Measurements from ENCODE around the gene TOX3. TPM values are rescaled to one million over a fixed set of nuclear protein-coding genes. Genes with fewer than 3 reads are reported as not detected.

Gene TOX3
- total and polyA plus RNA-seq, 2 experiments from 2014 or later: 9.8 to 15.6 TPM

DNA sequence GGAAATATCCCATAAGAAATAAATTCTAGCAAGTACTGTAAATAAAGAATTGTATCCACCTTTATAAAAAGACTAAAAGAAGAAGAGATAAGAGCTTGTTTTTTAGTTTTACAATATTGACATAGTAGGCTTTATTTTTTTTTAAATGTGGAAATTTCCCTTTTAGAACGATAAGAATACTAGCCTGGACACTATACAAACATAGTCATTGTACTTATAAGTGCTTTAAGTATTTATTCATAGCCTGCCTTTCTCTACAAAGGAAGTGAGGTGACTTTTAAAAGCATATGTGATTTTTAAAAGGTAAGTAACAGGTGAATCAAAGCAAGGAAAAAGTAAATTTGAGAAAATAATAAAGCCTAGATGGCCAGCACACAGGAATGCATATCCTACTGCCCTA lies 17.7 kb downstream of the TOX3 start:
- TF ChIP-seq POLR2AphosphoS5 (IDR thresholded peaks at IDR 0.05; ENCODE audit: low read depth) (no peak), STAT1 (IDR thresholded peaks at IDR 0.05; ENCODE audit: unreplicated experiment) (no peak), ZNF114 (CRISPR knock-in tag; IDR thresholded peaks at IDR 0.05) (no peak), EZH2 (IDR thresholded peaks at IDR 0.05; ENCODE audit: low read depth, unreplicated experiment) (no peak), NANOG (IDR thresholded peaks at IDR 0.05; ENCODE audit: borderline replicate concordance) (no peak), ZNF331 (CRISPR knock-in tag; IDR thresholded peaks at IDR 0.05; ENCODE audit: low read depth) (no peak), CREB1 (CRISPR knock-in tag; IDR thresholded peaks at IDR 0.05; ENCODE audit: low read depth) (no peak)
- TF ChIP-seq, protein P1, sequence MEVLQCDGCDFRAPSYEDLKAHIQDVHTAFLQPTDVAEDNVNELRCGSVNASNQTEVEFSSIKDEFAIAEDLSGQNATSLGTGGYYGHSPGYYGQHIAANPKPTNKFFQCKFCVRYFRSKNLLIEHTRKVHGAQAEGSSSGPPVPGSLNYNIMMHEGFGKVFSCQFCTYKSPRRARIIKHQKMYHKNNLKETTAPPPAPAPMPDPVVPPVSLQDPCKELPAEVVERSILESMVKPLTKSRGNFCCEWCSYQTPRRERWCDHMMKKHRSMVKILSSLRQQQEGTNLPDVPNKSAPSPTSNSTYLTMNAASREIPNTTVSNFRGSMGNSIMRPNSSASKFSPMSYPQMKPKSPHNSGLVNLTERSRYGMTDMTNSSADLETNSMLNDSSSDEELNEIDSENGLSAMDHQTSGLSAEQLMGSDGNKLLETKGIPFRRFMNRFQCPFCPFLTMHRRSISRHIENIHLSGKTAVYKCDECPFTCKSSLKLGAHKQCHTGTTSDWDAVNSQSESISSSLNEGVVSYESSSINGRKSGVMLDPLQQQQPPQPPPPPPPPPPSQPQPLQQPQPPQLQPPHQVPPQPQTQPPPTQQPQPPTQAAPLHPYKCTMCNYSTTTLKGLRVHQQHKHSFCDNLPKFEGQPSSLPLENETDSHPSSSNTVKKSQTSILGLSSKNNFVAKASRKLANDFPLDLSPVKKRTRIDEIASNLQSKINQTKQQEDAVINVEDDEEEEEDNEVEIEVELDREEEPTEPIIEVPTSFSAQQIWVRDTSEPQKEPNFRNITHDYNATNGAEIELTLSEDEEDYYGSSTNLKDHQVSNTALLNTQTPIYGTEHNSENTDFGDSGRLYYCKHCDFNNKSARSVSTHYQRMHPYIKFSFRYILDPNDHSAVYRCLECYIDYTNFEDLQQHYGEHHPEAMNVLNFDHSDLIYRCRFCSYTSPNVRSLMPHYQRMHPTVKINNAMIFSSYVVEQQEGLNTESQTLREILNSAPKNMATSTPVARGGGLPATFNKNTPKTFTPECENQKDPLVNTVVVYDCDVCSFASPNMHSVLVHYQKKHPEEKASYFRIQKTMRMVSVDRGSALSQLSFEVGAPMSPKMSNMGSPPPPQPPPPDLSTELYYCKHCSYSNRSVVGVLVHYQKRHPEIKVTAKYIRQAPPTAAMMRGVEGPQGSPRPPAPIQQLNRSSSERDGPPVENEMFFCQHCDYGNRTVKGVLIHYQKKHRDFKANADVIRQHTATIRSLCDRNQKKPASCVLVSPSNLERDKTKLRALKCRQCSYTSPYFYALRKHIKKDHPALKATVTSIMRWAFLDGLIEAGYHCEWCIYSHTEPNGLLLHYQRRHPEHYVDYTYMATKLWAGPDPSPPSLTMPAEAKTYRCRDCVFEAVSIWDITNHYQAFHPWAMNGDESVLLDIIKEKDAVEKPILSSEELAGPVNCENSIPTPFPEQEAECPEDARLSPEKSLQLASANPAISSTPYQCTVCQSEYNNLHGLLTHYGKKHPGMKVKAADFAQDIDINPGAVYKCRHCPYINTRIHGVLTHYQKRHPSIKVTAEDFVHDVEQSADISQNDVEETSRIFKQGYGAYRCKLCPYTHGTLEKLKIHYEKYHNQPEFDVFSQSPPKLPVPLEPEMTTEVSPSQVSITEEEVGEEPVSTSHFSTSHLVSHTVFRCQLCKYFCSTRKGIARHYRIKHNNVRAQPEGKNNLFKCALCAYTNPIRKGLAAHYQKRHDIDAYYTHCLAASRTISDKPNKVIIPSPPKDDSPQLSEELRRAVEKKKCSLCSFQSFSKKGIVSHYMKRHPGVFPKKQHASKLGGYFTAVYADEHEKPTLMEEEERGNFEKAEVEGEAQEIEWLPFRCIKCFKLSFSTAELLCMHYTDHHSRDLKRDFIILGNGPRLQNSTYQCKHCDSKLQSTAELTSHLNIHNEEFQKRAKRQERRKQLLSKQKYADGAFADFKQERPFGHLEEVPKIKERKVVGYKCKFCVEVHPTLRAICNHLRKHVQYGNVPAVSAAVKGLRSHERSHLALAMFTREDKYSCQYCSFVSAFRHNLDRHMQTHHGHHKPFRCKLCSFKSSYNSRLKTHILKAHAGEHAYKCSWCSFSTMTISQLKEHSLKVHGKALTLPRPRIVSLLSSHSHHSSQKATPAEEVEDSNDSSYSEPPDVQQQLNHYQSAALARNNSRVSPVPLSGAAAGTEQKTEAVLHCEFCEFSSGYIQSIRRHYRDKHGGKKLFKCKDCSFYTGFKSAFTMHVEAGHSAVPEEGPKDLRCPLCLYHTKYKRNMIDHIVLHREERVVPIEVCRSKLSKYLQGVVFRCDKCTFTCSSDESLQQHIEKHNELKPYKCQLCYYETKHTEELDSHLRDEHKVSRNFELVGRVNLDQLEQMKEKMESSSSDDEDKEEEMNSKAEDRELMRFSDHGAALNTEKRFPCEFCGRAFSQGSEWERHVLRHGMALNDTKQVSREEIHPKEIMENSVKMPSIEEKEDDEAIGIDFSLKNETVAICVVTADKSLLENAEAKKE (CRISPR knock-in tag; IDR thresholded peaks at IDR 0.05): no peak
- TF ChIP-seq, protein P2, sequence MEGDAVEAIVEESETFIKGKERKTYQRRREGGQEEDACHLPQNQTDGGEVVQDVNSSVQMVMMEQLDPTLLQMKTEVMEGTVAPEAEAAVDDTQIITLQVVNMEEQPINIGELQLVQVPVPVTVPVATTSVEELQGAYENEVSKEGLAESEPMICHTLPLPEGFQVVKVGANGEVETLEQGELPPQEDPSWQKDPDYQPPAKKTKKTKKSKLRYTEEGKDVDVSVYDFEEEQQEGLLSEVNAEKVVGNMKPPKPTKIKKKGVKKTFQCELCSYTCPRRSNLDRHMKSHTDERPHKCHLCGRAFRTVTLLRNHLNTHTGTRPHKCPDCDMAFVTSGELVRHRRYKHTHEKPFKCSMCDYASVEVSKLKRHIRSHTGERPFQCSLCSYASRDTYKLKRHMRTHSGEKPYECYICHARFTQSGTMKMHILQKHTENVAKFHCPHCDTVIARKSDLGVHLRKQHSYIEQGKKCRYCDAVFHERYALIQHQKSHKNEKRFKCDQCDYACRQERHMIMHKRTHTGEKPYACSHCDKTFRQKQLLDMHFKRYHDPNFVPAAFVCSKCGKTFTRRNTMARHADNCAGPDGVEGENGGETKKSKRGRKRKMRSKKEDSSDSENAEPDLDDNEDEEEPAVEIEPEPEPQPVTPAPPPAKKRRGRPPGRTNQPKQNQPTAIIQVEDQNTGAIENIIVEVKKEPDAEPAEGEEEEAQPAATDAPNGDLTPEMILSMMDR (conservative IDR thresholded peaks at IDR 0.05; ENCODE audit: low read depth in 2 of 2): no peak
- TF ChIP-seq, protein P3, sequence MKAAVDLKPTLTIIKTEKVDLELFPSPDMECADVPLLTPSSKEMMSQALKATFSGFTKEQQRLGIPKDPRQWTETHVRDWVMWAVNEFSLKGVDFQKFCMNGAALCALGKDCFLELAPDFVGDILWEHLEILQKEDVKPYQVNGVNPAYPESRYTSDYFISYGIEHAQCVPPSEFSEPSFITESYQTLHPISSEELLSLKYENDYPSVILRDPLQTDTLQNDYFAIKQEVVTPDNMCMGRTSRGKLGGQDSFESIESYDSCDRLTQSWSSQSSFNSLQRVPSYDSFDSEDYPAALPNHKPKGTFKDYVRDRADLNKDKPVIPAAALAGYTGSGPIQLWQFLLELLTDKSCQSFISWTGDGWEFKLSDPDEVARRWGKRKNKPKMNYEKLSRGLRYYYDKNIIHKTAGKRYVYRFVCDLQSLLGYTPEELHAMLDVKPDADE (IDR thresholded peaks at IDR 0.05): no peak
- H3K36me3 ChIP-seq (ENCODE audit: insufficient read depth): no peaks in the 10 kb centered on the region
- no peak overlapping the region for H3K4me3 ChIP-seq
- ATAC-seq: no peak
- Mint-ChIP-seq H3K4me3 (no peak overlapping the region), H3K4me1 (peaks cover 46% of the 10 kb centered on the region), H3K27ac (no peak overlapping the region), H3K9me3 (no peaks in the 10 kb centered on the region), H3K27me3 (ENCODE audit: insufficient read depth, low read depth, poor library complexity) (no peaks in the 10 kb centered on the region), H3K36me3 (ENCODE audit: low read depth) (peaks cover 4% of the 10 kb centered on the region; the same call in 2 of the 3 replicates)
- H3K27ac ChIP-seq (ENCODE audit: low read depth): no peak overlapping the region
- H2AFZ ChIP-seq: no peak overlapping the region
- no peaks in the 10 kb centered on the region; the same call in 1 of the 2 replicates for H3K9me2 ChIP-seq (ENCODE audit: insufficient read depth)
- DNase-seq (ENCODE audit: low spot score): no peak
- H4K20me1 ChIP-seq (replicated peaks; ENCODE audit: insufficient read depth): peaks cover 3% of the 10 kb centered on the region; the same call in 1 of the 2 replicates
- no peak overlapping the region for H3K4me2 ChIP-seq
- H3F3A ChIP-seq (replicated peaks; ENCODE audit: low read depth): no peaks in the 10 kb centered on the region
- H3K79me2 ChIP-seq (replicated peaks; ENCODE audit: insufficient read depth): peaks cover 97% of the 10 kb centered on the region
- H3K4me1 ChIP-seq (ENCODE audit: insufficient read depth): peaks cover 62% of the 10 kb centered on the region
- no peaks in the 10 kb centered on the region for H3K27me3 ChIP-seq (ENCODE audit: insufficient read depth)
